Kidney (tissue), 2 donors: ENCODE data around the gene MBD4. TPM values are rescaled to one million over a fixed set of nuclear protein-coding genes. Genes with fewer than 3 reads are reported as not detected.

ENCODE experiments used
- polyA plus RNA-seq: library from polyadenylated mRNA; stranded (reverse); fragments of 350-450 nt; fragmentation: Illumina TruSeq; extraction: RNeasy Lipid Tissue Mini Kit (QIAGEN cat#74804); gene quantifications from one replicate; pipeline ENCODE4 v1.2.3, GENCODE V29; 2014; ENCODE audit warnings: low read depth, low replicate concordance; ENCODE audit not compliant: insufficient read depth
- total RNA-seq: library from RNA; stranded (reverse); fragmentation: NEBNext Ultra II Directional; extraction: Animal tissue kit (Norgen Biotek cat#: 25700); gene quantifications from one replicate; pipeline ENCODE4 v1.2.1, GENCODE V29; 2021
- donor health status: DM: yes; HTN: yes; CAD: no.

Gene MBD4
- total and polyA plus RNA-seq, 2 donors from 2014 or later = 25.4 to 35.1 TPM

Other genes starting within 250 kb of the MBD4 start
- gene COPG1, start 190.3 kb downstream of the MBD4 start, total RNA-seq = 173 TPM
- gene COPG1, start 190.3 kb downstream of the MBD4 start, polyA plus RNA-seq = 107 TPM
- 40.1 TPM for gene HMCES, start 161.1 kb downstream of the MBD4 start, total RNA-seq
- 37.4 TPM for gene HMCES, start 161.1 kb downstream of the MBD4 start, polyA plus RNA-seq
- 3.5 TPM for gene EFCAB12, start 11.3 kb downstream of the MBD4 start, total RNA-seq
- 1.2 TPM for gene EFCAB12, start 11.3 kb downstream of the MBD4 start, polyA plus RNA-seq
- 59.2 TPM for gene IFT122, start 276 bp upstream of the MBD4 start, total RNA-seq
- 18.4 TPM for gene IFT122, start 276 bp upstream of the MBD4 start, polyA plus RNA-seq
- not detected for gene RHO, start 88.7 kb upstream of the MBD4 start, total RNA-seq
- not detected for gene RHO, start 88.7 kb upstream of the MBD4 start, polyA plus RNA-seq
- not detected for gene H1-8, start 103.2 kb upstream of the MBD4 start, total RNA-seq
- gene H1-8, start 103.2 kb upstream of the MBD4 start, polyA plus RNA-seq = not detected
- 152 TPM for gene PLXND1, start 166.7 kb upstream of the MBD4 start, total RNA-seq
- 67.0 TPM for gene PLXND1, start 166.7 kb upstream of the MBD4 start, polyA plus RNA-seq